Measurements from ENCODE around the gene PXYLP1. TPM values are rescaled to one million over a fixed set of nuclear protein-coding genes. Genes with fewer than 3 reads are reported as not detected.

PXYLP1 gene
- total RNA-seq, 1 donor from 2014 or later: 30.9 TPM

- peaks cover 11% of the 10 kb centered on the region for H3K4me1 Mint-ChIP-seq
- no peak for DNase-seq (ENCODE audit: low read depth, low spot score)
- no peaks in the 10 kb centered on the region for H3K36me3 Mint-ChIP-seq (ENCODE audit: low read depth)
- TF ChIP-seq CTCF (conservative IDR thresholded peaks at IDR 0.05): no peak
- H3K9me3 Mint-ChIP-seq: peaks cover 22% of the 10 kb centered on the region
- no peak overlapping the region for H3K27ac Mint-ChIP-seq (ENCODE audit: unreplicated experiment)
- no peaks in the 10 kb centered on the region for H3K27me3 Mint-ChIP-seq (ENCODE audit: low read depth)
- no peak overlapping the region for H3K4me3 Mint-ChIP-seq
These were observed 109.9 kb downstream of the PXYLP1 start for GRCh38 chr3:141341536-141341935.

GRCh38 chr3:141342386-141342785 is 110.8 kb downstream of the PXYLP1 start:
- H3K27me3 Mint-ChIP-seq (ENCODE audit: low read depth): no peaks in the 10 kb centered on the region
- DNase-seq (ENCODE audit: low read depth, low spot score): no peak
- H3K27ac Mint-ChIP-seq (ENCODE audit: unreplicated experiment): no peak overlapping the region
- no peak overlapping the region for H3K4me3 Mint-ChIP-seq
- no peak for TF ChIP-seq CTCF (conservative IDR thresholded peaks at IDR 0.05)
- peaks cover 10% of the 10 kb centered on the region for H3K4me1 Mint-ChIP-seq
- no peaks in the 10 kb centered on the region for H3K36me3 Mint-ChIP-seq (ENCODE audit: low read depth)
- H3K9me3 Mint-ChIP-seq: peaks cover 22% of the 10 kb centered on the region

GRCh38 chr3:141343077-141343476 is 111.5 kb downstream of the PXYLP1 start:
- Mint-ChIP-seq H3K27me3 (ENCODE audit: low read depth) (no peaks in the 10 kb centered on the region), H3K27ac (ENCODE audit: unreplicated experiment) (no peak overlapping the region), H3K36me3 (ENCODE audit: low read depth) (no peaks in the 10 kb centered on the region), H3K9me3 (peaks cover 22% of the 10 kb centered on the region), H3K4me3 (no peak overlapping the region), H3K4me1 (peaks cover 7% of the 10 kb centered on the region)
- TF ChIP-seq CTCF (conservative IDR thresholded peaks at IDR 0.05): no peak
- DNase-seq (ENCODE audit: low read depth, low spot score): no peak

GRCh38 chr3:141343865-141344271 is 112.2 kb downstream of the PXYLP1 start:
- H3K36me3 Mint-ChIP-seq (ENCODE audit: low read depth): no peaks in the 10 kb centered on the region
- peaks cover 7% of the 10 kb centered on the region for H3K4me1 Mint-ChIP-seq
- DNase-seq (ENCODE audit: low read depth, low spot score): no peak
- peaks cover 16% of the 10 kb centered on the region for H3K9me3 Mint-ChIP-seq
- TF ChIP-seq CTCF (conservative IDR thresholded peaks at IDR 0.05): no peak
- no peak overlapping the region for H3K4me3 Mint-ChIP-seq
- H3K27ac Mint-ChIP-seq (ENCODE audit: unreplicated experiment): no peak overlapping the region
- no peaks in the 10 kb centered on the region for H3K27me3 Mint-ChIP-seq (ENCODE audit: low read depth)

Other genes with a start within 250 kb of the PXYLP1 start
- 33.2 and 35.1 TPM in 2 replicates for gene SPSB4, start 180.5 kb upstream of the PXYLP1 start, total RNA-seq
- 27.9 and 28.1 TPM in 2 replicates for gene ZBTB38, start 136.7 kb downstream of the PXYLP1 start, total RNA-seq

Data from neural crest cell (in vitro differentiated cells).